GM19193 (cell line): ENCODE results near the gene SUFU.
A peak's percentile ranks its signal among the peaks of the same experiment; 100 is the strongest.

Experiments used
- POLR2A ChIP-seq: IDR thresholded peaks from 4 replicates; pipeline ENCODE4 v1.6.1; 2011; ENCODE audit not compliant: insufficient read depth, insufficient read length; ENCODE audit errors: extremely low read depth

Gene SUFU

GRCh38 chr10:102648889-102649796 is 145.4 kb downstream of the SUFU start:
- TF ChIP-seq POLR2A: no peak

GRCh38 chr10:102649797-102650654 is 146.3 kb downstream of the SUFU start:
- TF ChIP-seq POLR2A: no peak

GRCh38 chr10:102650655-102651454 is 147.1 kb downstream of the SUFU start:
- TF ChIP-seq POLR2A: no peak

GRCh38 chr10:102651455-102652169 is 147.8 kb downstream of the SUFU start:
- peak; percentile 13 for TF ChIP-seq POLR2A

- TF ChIP-seq POLR2A: peak; percentile 30
Measured at GRCh38 chr10:102652170-102652916, 148.6 kb downstream of the SUFU start.

- no peak for TF ChIP-seq POLR2A
Measured at GRCh38 chr10:102653060-102653459, 149.3 kb downstream of the SUFU start.

- TF ChIP-seq POLR2A: no peak
Measured at GRCh38 chr10:102654566-102654965, 150.8 kb downstream of the SUFU start.

GRCh38 chr10:102654969-102655368 is 151.2 kb downstream of the SUFU start:
- TF ChIP-seq POLR2A: no peak

- no peak for TF ChIP-seq POLR2A
Measured at GRCh38 chr10:102656026-102656425, 152.3 kb downstream of the SUFU start.

- no peak for TF ChIP-seq POLR2A
Measured at GRCh38 chr10:102656791-102657371, 153.1 kb downstream of the SUFU start.

- no peak for TF ChIP-seq POLR2A
Measured at GRCh38 chr10:102657451-102657850, 153.7 kb downstream of the SUFU start.

GRCh38 chr10:102657984-102658724 is 154.4 kb downstream of the SUFU start:
- no peak for TF ChIP-seq POLR2A
